ENCODE data around the gene VAV1.
A peak's percentile ranks its signal among the peaks of the same experiment; 100 is the strongest.

Gene VAV1

DNA sequence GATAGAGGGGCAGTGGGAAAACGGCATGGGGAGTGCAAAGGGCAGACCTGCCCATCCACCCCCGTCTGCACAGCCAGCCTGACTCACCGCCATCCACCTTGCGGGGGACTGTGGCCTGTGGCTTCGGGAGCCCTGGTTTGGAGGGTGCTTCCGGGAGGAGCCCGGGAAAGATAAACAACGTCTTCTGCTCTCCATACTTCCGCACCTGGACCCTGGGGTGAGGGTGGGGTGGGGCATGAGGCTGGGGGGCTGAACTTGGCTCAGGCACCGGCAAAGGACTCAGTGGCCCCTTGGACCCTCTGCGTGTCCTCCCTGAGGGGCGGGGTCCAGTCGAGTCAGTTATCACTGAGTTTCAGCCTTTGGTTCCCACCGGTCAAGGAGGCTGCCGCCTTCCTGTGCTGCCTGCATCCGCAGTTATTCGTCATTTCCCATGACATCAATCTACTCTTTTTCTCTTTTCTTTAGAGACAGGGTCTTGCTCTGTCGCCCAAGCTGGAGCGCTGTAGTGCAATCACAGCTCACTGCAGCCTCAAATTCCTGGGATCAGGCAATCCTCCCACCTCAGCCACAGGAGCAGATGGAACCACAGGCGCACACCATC, 38.3 kb upstream of the VAV1 start:
- H3K4me1 ChIP-seq (ENCODE audit: low read length) = peaks cover 18% of the 10 kb centered on the region
- H4K20me1 ChIP-seq (ENCODE audit: insufficient read depth, low read length) = no peaks in the 10 kb centered on the region
- peaks cover 27% of the 10 kb centered on the region for H3F3A ChIP-seq (ENCODE audit: insufficient read depth, low read length)
- no peaks in the 10 kb centered on the region for H3K9me2 ChIP-seq (replicated peaks; ENCODE audit: insufficient read depth, low read length)
- no peak overlapping the region for H2AFZ ChIP-seq (ENCODE audit: low read length)
- H3K4me3 ChIP-seq (ENCODE audit: low read length) = no peak overlapping the region
- no peak overlapping the region for H3K9ac ChIP-seq (ENCODE audit: low read length)
- H3K4me2 ChIP-seq (ENCODE audit: low read depth, low read length) = no peak overlapping the region
- no peak for DNase-seq
- no peak overlapping the region for H3K27ac ChIP-seq (ENCODE audit: low read length)
- H3K9me3 ChIP-seq (replicated peaks; ENCODE audit: insufficient read depth, low read length) = no peaks in the 10 kb centered on the region
- TF ChIP-seq EZH2 (optimal IDR thresholded peaks at IDR 0.05; ENCODE audit: low read depth, low read length) = no peak
- TF ChIP-seq EZH2phosphoT487 (IDR thresholded peaks at IDR 0.05; ENCODE audit: low read length) = no peak
- TF ChIP-seq, protein P1, sequence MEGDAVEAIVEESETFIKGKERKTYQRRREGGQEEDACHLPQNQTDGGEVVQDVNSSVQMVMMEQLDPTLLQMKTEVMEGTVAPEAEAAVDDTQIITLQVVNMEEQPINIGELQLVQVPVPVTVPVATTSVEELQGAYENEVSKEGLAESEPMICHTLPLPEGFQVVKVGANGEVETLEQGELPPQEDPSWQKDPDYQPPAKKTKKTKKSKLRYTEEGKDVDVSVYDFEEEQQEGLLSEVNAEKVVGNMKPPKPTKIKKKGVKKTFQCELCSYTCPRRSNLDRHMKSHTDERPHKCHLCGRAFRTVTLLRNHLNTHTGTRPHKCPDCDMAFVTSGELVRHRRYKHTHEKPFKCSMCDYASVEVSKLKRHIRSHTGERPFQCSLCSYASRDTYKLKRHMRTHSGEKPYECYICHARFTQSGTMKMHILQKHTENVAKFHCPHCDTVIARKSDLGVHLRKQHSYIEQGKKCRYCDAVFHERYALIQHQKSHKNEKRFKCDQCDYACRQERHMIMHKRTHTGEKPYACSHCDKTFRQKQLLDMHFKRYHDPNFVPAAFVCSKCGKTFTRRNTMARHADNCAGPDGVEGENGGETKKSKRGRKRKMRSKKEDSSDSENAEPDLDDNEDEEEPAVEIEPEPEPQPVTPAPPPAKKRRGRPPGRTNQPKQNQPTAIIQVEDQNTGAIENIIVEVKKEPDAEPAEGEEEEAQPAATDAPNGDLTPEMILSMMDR (IDR thresholded peaks at IDR 0.05; ENCODE audit: low read length) = no peak
- no peaks in the 10 kb centered on the region for H3K36me3 ChIP-seq (replicated peaks; ENCODE audit: insufficient read depth, low read length)
- peaks cover 11% of the 10 kb centered on the region for H3K79me2 ChIP-seq (ENCODE audit: low read length)
- no peaks in the 10 kb centered on the region for H3K27me3 ChIP-seq (replicated peaks; ENCODE audit: insufficient read depth, low read length)

DNA sequence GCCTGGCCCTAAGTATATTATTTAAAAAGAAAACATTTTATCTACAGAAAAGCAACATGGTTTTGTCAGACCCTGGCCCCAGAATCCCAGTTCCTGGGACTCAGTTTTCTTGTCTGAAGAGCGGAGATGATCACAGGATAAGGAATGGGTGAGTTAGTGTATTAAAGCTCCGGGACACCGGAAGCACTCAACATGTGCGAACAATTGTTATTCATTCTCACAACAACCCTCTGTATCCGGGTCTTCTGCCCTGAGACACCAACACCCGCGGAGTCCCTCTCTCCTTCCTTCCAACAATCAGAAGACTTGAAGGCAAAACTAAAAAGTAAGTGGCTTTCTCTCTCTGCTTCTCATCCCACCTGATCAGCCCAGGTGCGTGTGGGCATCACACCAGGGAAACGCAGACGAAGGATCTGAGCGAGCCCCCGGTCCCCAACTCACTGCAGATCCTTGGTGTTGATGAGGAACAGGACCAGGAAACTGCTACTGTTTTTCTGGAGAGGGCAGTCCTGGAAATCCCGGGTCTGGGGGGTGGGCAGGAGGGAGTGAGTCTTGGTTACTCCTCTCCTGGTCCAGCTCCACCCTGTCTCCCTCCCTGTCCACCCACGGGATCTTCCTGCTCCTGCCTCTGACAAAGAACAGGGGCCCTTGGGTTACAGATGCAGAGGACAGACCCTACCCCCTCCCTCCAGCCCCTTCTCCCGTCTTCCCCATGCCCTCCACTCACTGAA, 37.2 kb upstream of the VAV1 start:
- Histone ChIP-seq H3K9ac (ENCODE audit: low read length) (no peak overlapping the region), H3K9me3 (replicated peaks; ENCODE audit: insufficient read depth, low read length) (no peaks in the 10 kb centered on the region), H3K4me3 (ENCODE audit: low read length) (no peak overlapping the region), H3K4me2 (ENCODE audit: low read depth, low read length) (peak overlapping the region; percentile 81; the same call in 1 of the 2 replicates), H3K36me3 (replicated peaks; ENCODE audit: insufficient read depth, low read length) (no peaks in the 10 kb centered on the region), H3K9me2 (replicated peaks; ENCODE audit: insufficient read depth, low read length) (no peaks in the 10 kb centered on the region), H3K27me3 (replicated peaks; ENCODE audit: insufficient read depth, low read length) (no peaks in the 10 kb centered on the region), H4K20me1 (ENCODE audit: insufficient read depth, low read length) (no peaks in the 10 kb centered on the region), H3K4me1 (ENCODE audit: low read length) (peaks cover 19% of the 10 kb centered on the region), H3K27ac (ENCODE audit: low read length) (no peak overlapping the region), H3K79me2 (ENCODE audit: low read length) (peaks cover 18% of the 10 kb centered on the region), H2AFZ (ENCODE audit: low read length) (no peak overlapping the region), H3F3A (ENCODE audit: insufficient read depth, low read length) (peaks cover 28% of the 10 kb centered on the region)
- TF ChIP-seq, protein P1 (IDR thresholded peaks at IDR 0.05; ENCODE audit: low read length) = no peak
- no peak for TF ChIP-seq EZH2phosphoT487 (IDR thresholded peaks at IDR 0.05; ENCODE audit: low read length)
- TF ChIP-seq EZH2 (optimal IDR thresholded peaks at IDR 0.05; ENCODE audit: low read depth, low read length) = no peak
- no peak for DNase-seq

DNA sequence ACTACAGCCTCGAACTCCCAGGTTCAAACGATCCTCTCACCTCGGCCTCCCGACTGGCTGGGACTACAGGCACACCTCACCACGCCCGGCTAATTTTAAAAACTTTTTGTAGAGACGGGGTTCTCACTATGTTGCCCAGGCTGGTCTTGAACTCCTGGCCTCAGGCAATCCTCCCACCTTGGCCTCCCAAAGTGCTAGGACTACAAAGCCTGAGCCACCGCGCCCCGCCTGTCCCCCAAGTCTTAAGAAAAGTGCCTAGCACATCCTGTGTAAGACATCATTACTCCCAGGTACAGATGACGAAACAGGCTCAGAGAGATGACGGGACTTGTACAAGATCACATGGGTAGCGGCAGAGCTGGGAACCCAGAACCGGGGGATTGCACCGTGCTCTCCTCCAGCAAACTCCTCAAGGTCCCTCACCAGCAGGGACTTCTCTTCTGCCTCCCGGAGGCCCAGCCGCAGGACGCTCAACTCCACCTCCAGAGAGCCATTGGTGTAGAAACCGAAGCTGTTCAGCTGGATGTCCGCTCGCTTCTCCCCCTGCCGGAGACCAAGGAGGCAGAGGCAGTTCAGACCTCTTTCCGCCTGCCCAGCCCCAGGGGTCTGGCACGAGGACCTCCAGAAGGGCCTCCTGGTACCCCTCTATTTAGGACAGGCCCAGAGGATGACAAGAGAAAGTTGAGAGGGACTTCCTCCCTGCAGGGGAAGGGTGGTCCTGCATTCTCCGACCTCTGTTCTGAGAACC, 36.2 kb upstream of the VAV1 start:
- no peaks in the 10 kb centered on the region for H3K9me3 ChIP-seq (replicated peaks; ENCODE audit: insufficient read depth, low read length)
- TF ChIP-seq, protein P1 (IDR thresholded peaks at IDR 0.05; ENCODE audit: low read length) = peak; percentile 86
- TF ChIP-seq EZH2phosphoT487 (IDR thresholded peaks at IDR 0.05; ENCODE audit: low read length) = no peak
- DNase-seq = peak; percentile 91
- H3K9me2 ChIP-seq (replicated peaks; ENCODE audit: insufficient read depth, low read length) = no peaks in the 10 kb centered on the region
- peaks cover 33% of the 10 kb centered on the region for H3F3A ChIP-seq (ENCODE audit: insufficient read depth, low read length)
- H3K9ac ChIP-seq (ENCODE audit: low read length) = peak overlapping the region; percentile 83
- H3K4me3 ChIP-seq (ENCODE audit: low read length) = peak overlapping the region; percentile 79
- peaks cover 28% of the 10 kb centered on the region for H3K79me2 ChIP-seq (ENCODE audit: low read length)
- H4K20me1 ChIP-seq (ENCODE audit: insufficient read depth, low read length) = no peaks in the 10 kb centered on the region
- no peaks in the 10 kb centered on the region for H3K36me3 ChIP-seq (replicated peaks; ENCODE audit: insufficient read depth, low read length)
- H3K4me1 ChIP-seq (ENCODE audit: low read length) = peaks cover 23% of the 10 kb centered on the region
- H3K27ac ChIP-seq (ENCODE audit: low read length) = peak overlapping the region; percentile 58; the same call in 1 of the 2 replicates
- peak overlapping the region; percentile 67 for H2AFZ ChIP-seq (ENCODE audit: low read length)
- no peaks in the 10 kb centered on the region for H3K27me3 ChIP-seq (replicated peaks; ENCODE audit: insufficient read depth, low read length)
- H3K4me2 ChIP-seq (ENCODE audit: low read depth, low read length) = peak overlapping the region; percentile 81

Data from MM.1S (cell line).